GM23248 (cell line): Measurements from ENCODE around the gene PLD1.

ENCODE experiments used
- EZH2 ChIP-seq: fragments of 200-600 bp; sonication (generic); IDR thresholded peaks from 2 replicates; pipeline ENCODE4 v1.6.1; 2018; ENCODE audit warnings: antibody characterized with exemption, mild to moderate bottlenecking; ENCODE audit not compliant: insufficient read depth, poor library complexity, severe bottlenecking
- EZH2phosphoT487 ChIP-seq: fragments of 200-600 bp; sonication (generic); IDR thresholded peaks from 2 replicates; pipeline ENCODE4 v1.6.1; 2018; ENCODE audit warnings: antibody characterized with exemption, moderate library complexity, mild to moderate bottlenecking, low read depth; ENCODE audit not compliant: insufficient read depth

GRCh38 chr3:171591070-171591469 is 219.2 kb downstream of the PLD1 start:
- TF ChIP-seq EZH2 (no peak), EZH2phosphoT487 (no peak)
